Testis (tissue), 2 donors: ENCODE measurements around the gene POPDC3.

Experiments used
- CTCF ChIP-seq, 3 experiments: fragments of 450-650 bp in 2 of 3; fragments of 200-600 bp in 1 of 3; sonication (generic) in 1 of 3; IDR thresholded peaks; one replicate each; pipeline ENCODE4 v1.5.1; 2016 to 2019; ENCODE audit warnings: antibody characterized with exemption in 3 of 3, mild to moderate bottlenecking in 2 of 3, moderate library complexity in 1 of 3
- POLR2A ChIP-seq: fragments of 450-650 bp; IDR thresholded peaks from one replicate; pipeline ENCODE4 v1.6.1; 2017; ENCODE audit warnings: antibody characterized with exemption, mild to moderate bottlenecking, moderate library complexity

- TF ChIP-seq CTCF (IDR thresholded peaks at IDR 0.05): no peak
- TF ChIP-seq POLR2A: no peak
Observed at GRCh38 chr6:105177556-105177955, 2.3 kb downstream of the POPDC3 start.
